Measurements from ENCODE around the gene ST6GALNAC1. TPM values are rescaled to one million over a fixed set of nuclear protein-coding genes. Genes with fewer than 3 reads are reported as not detected.
"Not testable (repeated sequence)": the region's sequence is repeated elsewhere in the genome, so short reads cannot be mapped to it uniquely, and the experiment has no call there.

The ST6GALNAC1 gene
- total and polyA plus RNA-seq, 2 donors (not counting 3 experiments of a cell fraction or from before 2014, with no cell fraction given): 0.19 to 0.55 TPM

DNA sequence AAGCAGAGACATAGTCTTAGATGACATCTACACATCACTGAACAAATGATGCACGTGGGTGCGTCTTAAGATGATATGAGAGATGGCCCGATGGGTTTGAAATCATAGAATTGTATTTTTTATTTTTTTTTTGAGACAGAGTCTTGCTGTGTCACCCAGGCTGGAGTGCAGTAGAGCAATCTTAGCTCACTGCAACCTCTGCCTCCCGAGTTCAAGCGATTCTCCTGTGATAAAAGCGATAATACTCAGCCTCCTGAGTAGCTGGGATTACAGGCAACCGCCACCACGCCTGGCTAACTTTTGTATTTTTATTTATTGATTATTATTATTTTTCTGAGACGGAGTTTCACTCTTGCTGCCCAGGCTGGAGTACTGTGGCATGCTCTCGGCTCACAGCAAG is 5.3 kb downstream of the ST6GALNAC1 start:
- H3K27ac ChIP-seq (ENCODE audit: insufficient read depth, low read depth, low read length): no peak overlapping the region
- H3K9me3 ChIP-seq (replicated peaks; ENCODE audit: control insufficient read depth, insufficient read depth, low read length): no peaks in the 10 kb centered on the region
- no peak overlapping the region for H3K9ac ChIP-seq (replicated peaks; ENCODE audit: extremely low read depth, insufficient read depth, low read length)
- ChIA-PET CTCF (interaction anchor here (0.9 to 2.4 kb wide), 4 partner anchors 14 to 428 kb away, joined by 3 to 10 read pairs (median 3); no protein-coding TSS in a partner anchor), POLR2A (no interaction called here)
- no peaks in the 10 kb centered on the region for H4K20me1 ChIP-seq (replicated peaks; ENCODE audit: control insufficient read depth, extremely low read depth, insufficient read depth, low read length)
- H3K4me1 ChIP-seq (ENCODE audit: control insufficient read depth, extremely low read depth, insufficient read depth, low read length): no peaks in the 10 kb centered on the region
- intact Hi-C loops (cut with micrococcal nuclease) (no loop called here), dilution Hi-C loops (cut with MboI; ENCODE audit: extremely low pct_ligation_motif_present, low sequenced_read_pairs) (no loop called here)
- H3K79me2 ChIP-seq (ENCODE audit: control insufficient read depth, insufficient read depth, low read length): no peaks in the 10 kb centered on the region
- peaks cover 2 to 3% of the 10 kb centered on the region in 2 experiments for H3K27me3 ChIP-seq (ENCODE audit: control insufficient read depth in 2 of 2, insufficient read depth in 2 of 2, low read length in 2 of 2)
- TF ChIP-seq POLR2A (IDR thresholded peaks at IDR 0.05; ENCODE audit: low read depth, low read length) (no peak), GATA2 (IDR thresholded peaks at IDR 0.05; ENCODE audit: insufficient read depth, insufficient read length, low read depth, low read length) (no peak), FOS (IDR thresholded peaks at IDR 0.05; ENCODE audit: borderline replicate concordance, insufficient read depth, low read length) (no peak), EZH2 (IDR thresholded peaks at IDR 0.05; ENCODE audit: borderline replicate concordance, low read depth, low read length, severe bottlenecking) (no peak), POLR2AphosphoS5 (IDR thresholded peaks at IDR 0.05; ENCODE audit: insufficient read depth, low read depth, low read length) (no peak), MYC (IDR thresholded peaks at IDR 0.05; ENCODE audit: low read depth, low read length) (no peak), JUN (IDR thresholded peaks at IDR 0.05; ENCODE audit: borderline replicate concordance, insufficient read depth, insufficient read length, low read depth) (no peak)
- TF ChIP-seq, protein P1, sequence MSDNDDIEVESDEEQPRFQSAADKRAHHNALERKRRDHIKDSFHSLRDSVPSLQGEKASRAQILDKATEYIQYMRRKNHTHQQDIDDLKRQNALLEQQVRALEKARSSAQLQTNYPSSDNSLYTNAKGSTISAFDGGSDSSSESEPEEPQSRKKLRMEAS (IDR thresholded peaks at IDR 0.05; ENCODE audit: insufficient read depth, insufficient read length): no peak
- TF ChIP-seq, protein P2, sequence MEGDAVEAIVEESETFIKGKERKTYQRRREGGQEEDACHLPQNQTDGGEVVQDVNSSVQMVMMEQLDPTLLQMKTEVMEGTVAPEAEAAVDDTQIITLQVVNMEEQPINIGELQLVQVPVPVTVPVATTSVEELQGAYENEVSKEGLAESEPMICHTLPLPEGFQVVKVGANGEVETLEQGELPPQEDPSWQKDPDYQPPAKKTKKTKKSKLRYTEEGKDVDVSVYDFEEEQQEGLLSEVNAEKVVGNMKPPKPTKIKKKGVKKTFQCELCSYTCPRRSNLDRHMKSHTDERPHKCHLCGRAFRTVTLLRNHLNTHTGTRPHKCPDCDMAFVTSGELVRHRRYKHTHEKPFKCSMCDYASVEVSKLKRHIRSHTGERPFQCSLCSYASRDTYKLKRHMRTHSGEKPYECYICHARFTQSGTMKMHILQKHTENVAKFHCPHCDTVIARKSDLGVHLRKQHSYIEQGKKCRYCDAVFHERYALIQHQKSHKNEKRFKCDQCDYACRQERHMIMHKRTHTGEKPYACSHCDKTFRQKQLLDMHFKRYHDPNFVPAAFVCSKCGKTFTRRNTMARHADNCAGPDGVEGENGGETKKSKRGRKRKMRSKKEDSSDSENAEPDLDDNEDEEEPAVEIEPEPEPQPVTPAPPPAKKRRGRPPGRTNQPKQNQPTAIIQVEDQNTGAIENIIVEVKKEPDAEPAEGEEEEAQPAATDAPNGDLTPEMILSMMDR (IDR thresholded peaks at IDR 0.05; ENCODE audit: extremely low read depth in 1 of 2, insufficient read depth in 1 of 2, low read depth in 1 of 2, low read length in 2 of 2): no peak
- H3K36me3 ChIP-seq (ENCODE audit: control insufficient read depth in 2 of 2, extremely low read depth in 1 of 2, insufficient read depth in 2 of 2, low read length in 2 of 2): no peaks in the 10 kb centered on the region
- H3K9me1 ChIP-seq (replicated peaks; ENCODE audit: control insufficient read depth, extremely low read depth, insufficient read depth, low read length): no peaks in the 10 kb centered on the region
- BruUV-seq (replicated peaks): no TSS peak
- no peak overlapping the region for H3K4me2 ChIP-seq (ENCODE audit: insufficient read depth, low read length)
- no peak overlapping the region for H3K4me3 ChIP-seq (replicated peaks in 1 of 3; ENCODE audit: insufficient read depth in 1 of 3, low read depth in 1 of 3, low read length in 3 of 3)
- no peak for FAIRE-seq
- no peak for DNase-seq (ENCODE audit: low read depth, low spot score)
- H2AFZ ChIP-seq (ENCODE audit: low read depth, low read length): no peak overlapping the region

DNA sequence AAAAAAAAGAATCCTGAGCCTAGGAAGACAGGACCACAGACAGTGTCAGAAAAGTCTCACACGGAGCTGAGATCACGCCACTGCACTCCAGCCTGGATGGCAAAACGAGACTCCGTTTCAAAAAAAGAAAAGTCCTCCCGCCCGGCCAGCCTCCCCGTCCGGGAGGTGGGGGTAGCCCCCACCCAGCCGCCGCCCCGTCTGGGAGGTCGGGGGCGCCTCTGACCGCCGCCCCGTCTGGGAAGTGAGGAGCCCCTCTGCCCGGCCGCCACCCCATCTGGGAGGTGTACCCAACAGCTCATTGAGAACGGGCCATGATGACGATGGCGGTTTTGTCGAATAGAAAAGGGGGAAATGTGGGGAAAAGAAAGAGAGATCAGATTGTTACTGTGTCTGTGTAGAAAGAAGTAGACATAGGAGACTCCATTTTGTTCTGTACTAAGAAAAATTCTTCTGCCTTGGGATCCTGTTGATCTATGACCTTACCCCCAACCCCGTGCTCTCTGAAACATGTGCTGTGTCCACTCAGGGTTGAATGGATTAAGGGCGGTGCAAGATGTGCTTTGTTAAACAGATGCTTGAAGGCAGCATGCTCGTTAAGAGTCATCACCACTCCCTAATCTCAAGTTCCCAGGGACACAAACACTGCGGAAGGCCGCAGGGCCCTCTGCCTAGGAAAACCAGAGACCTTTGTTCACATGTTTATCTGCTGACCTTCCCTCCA is 6.9 kb downstream of the ST6GALNAC1 start:
- H3K4me3 ChIP-seq (replicated peaks in 1 of 3; ENCODE audit: insufficient read depth in 1 of 3, low read depth in 1 of 3, low read length in 3 of 3); POLR2A ChIA-PET; H3K27me3 ChIP-seq (ENCODE audit: control insufficient read depth in 2 of 2, insufficient read depth in 2 of 2, low read length in 2 of 2); H3K9ac ChIP-seq (replicated peaks; ENCODE audit: extremely low read depth, insufficient read depth, low read length); H3K9me1 ChIP-seq (replicated peaks; ENCODE audit: control insufficient read depth, extremely low read depth, insufficient read depth, low read length); dilution Hi-C loops (cut with MboI; ENCODE audit: extremely low pct_ligation_motif_present, low sequenced_read_pairs); H3K36me3 ChIP-seq (ENCODE audit: control insufficient read depth in 2 of 2, extremely low read depth in 1 of 2, insufficient read depth in 2 of 2, low read length in 2 of 2); H3K9me3 ChIP-seq (replicated peaks; ENCODE audit: control insufficient read depth, insufficient read depth, low read length); H4K20me1 ChIP-seq (replicated peaks; ENCODE audit: control insufficient read depth, extremely low read depth, insufficient read depth, low read length); H3K4me2 ChIP-seq (ENCODE audit: insufficient read depth, low read length); FAIRE-seq; intact Hi-C loops (cut with micrococcal nuclease); H3K4me1 ChIP-seq (ENCODE audit: control insufficient read depth, extremely low read depth, insufficient read depth, low read length); DNase-seq (ENCODE audit: low read depth, low spot score); H2AFZ ChIP-seq (ENCODE audit: low read depth, low read length); H3K27ac ChIP-seq (ENCODE audit: insufficient read depth, low read depth, low read length); BruUV-seq (replicated peaks); H3K79me2 ChIP-seq (ENCODE audit: control insufficient read depth, insufficient read depth, low read length): not testable (repeated sequence)
- CTCF ChIA-PET: interaction anchor here (1.5 to 5.2 kb wide), 3 partner anchors 12 to 79 kb away, joined by 3 to 30 read pairs (median 10); no protein-coding TSS in a partner anchor

Data from endothelial cell of umbilical vein (primary cell).